IMR-90 (cell line): Measurements from ENCODE around the gene ANGPT4. TPM values are rescaled to one million over a fixed set of nuclear protein-coding genes. Genes with fewer than 3 reads are reported as not detected.
A peak's percentile ranks its signal among the peaks of the same experiment; 100 is the strongest.

ENCODE experiments used
- ATAC-seq: fragments of 200-7000 bp; cut with Tn5 transposase; 2 replicates; pipeline ENCODE4 v1.9.1; 2020; ENCODE audit warnings: low read depth, mild to moderate bottlenecking, moderate library complexity
- BruUV-seq: library from RNA; stranded (reverse); fragments of 400-500 nt; replicated peaks from 2 replicates; lab custom pipeline; 2021; lab: Mats Ljungman, UMichigan
- CTCF ChIA-PET: fragments of 300-600 bp; formaldehyde crosslinking; extraction: SDS; loops from one replicate; lab custom pipeline; 2021; ENCODE audit warnings: antibody characterized with exemption; lab: Yijun Ruan, JAX
- POLR2A ChIA-PET: fragments of 300-600 bp; sonication (Branson Sonifier 250); formaldehyde crosslinking; loops from one replicate; lab custom pipeline; 2022; ENCODE audit warnings: antibody characterized with exemption; ENCODE audit not compliant: unreplicated experiment; lab: Charles Lee
- DNase-seq: peaks from one replicate; pipeline ENCODE4 v3.0.0; 2013
- H2AFZ ChIP-seq: replicated peaks from 2 replicates; pipeline ENCODE3; 2013; ENCODE audit warnings: low read length, mild to moderate bottlenecking; ENCODE audit not compliant: poor library complexity
- H2AK5ac ChIP-seq: 2 replicates; pipeline ENCODE4 v1.6.1; 2013; ENCODE audit warnings: low read depth, low read length, inconsistent platforms
- H2AK9ac ChIP-seq: replicated peaks from 2 replicates; pipeline ENCODE3; 2013; ENCODE audit warnings: mild to moderate bottlenecking, low read depth, low read length, moderate library complexity; ENCODE audit not compliant: poor library complexity
- H2BK120ac ChIP-seq: 2 replicates; pipeline ENCODE4 v1.6.1; 2013; ENCODE audit warnings: low read depth, low read length, inconsistent platforms
- H2BK15ac ChIP-seq: 3 replicates; pipeline ENCODE4 v1.6.1; 2013; ENCODE audit warnings: low read depth, low read length, inconsistent platforms
- H2BK20ac ChIP-seq: 2 replicates; pipeline ENCODE4 v1.6.1; 2013; ENCODE audit warnings: low read depth, mild to moderate bottlenecking, inconsistent platforms, low read length, moderate library complexity
- H2BK5ac ChIP-seq: 2 replicates; pipeline ENCODE4 v1.6.1; 2013; ENCODE audit warnings: mild to moderate bottlenecking, low read depth, low read length, inconsistent platforms; ENCODE audit not compliant: poor library complexity, severe bottlenecking
- H3K14ac ChIP-seq: replicated peaks from 2 replicates; pipeline ENCODE4 v1.6.1; 2013; ENCODE audit warnings: low read depth, low read length, inconsistent platforms
- H3K18ac ChIP-seq: 2 replicates; pipeline ENCODE4 v1.6.1; 2013; ENCODE audit warnings: low read depth, low read length, control low read depth
- H3K23ac ChIP-seq: 2 replicates; pipeline ENCODE4 v1.6.1; 2013; ENCODE audit warnings: low read depth, low read length, inconsistent platforms
- H3K27ac ChIP-seq: 2 replicates; pipeline ENCODE4 v1.5.1; 2013; ENCODE audit warnings: mild to moderate bottlenecking, control low read depth, low read length; ENCODE audit not compliant: insufficient read depth
- H3K27me3 ChIP-seq: 2 replicates; pipeline ENCODE4 v1.6.1; 2013; ENCODE audit warnings: low read length; ENCODE audit not compliant: control insufficient read depth, insufficient read depth
- H3K36me3 ChIP-seq: 2 replicates; pipeline ENCODE4 v1.6.1; 2013; ENCODE audit warnings: low read length, mixed read lengths; ENCODE audit not compliant: control insufficient read depth, insufficient read depth
- H3K4ac ChIP-seq: 2 replicates; pipeline ENCODE4 v1.6.1; 2013; ENCODE audit warnings: low read depth, low read length, inconsistent platforms
- H3K4me1 ChIP-seq: 2 replicates; pipeline ENCODE4 v1.6.1; 2013; ENCODE audit warnings: low read length, mixed read lengths; ENCODE audit not compliant: control insufficient read depth, insufficient read depth
- H3K4me2 ChIP-seq: 2 replicates; pipeline ENCODE4 v1.6.1; 2013; ENCODE audit warnings: low read depth, mild to moderate bottlenecking, control low read depth, low read length, moderate library complexity
- H3K4me3 ChIP-seq: 2 replicates; pipeline ENCODE4 v1.5.1; 2013; ENCODE audit warnings: low read depth, mild to moderate bottlenecking, control low read depth, low read length, moderate library complexity; ENCODE audit not compliant: insufficient read depth
- H3K56ac ChIP-seq: 2 replicates; pipeline ENCODE4 v1.6.1; 2013; ENCODE audit warnings: low read length, inconsistent platforms; ENCODE audit not compliant: insufficient read depth; ENCODE audit errors: extremely low read depth
- H3K79me1 ChIP-seq, 2 experiments: 2 replicates each; pipeline ENCODE4 v1.6.1; 2013; ENCODE audit warnings: low read length in 2 of 2, inconsistent platforms in 1 of 2, low read depth in 1 of 2
- H3K9ac ChIP-seq: 2 replicates; pipeline ENCODE4 v1.6.1; 2013; ENCODE audit warnings: low read depth, low read length, control low read depth
- H3K9me1 ChIP-seq: 2 replicates; pipeline ENCODE4 v1.6.1; 2013; ENCODE audit warnings: low read length, inconsistent platforms; ENCODE audit not compliant: insufficient read depth
- H3K9me3 ChIP-seq: 2 replicates; pipeline ENCODE4 v1.6.1; 2013; ENCODE audit warnings: low read length; ENCODE audit not compliant: control insufficient read depth, insufficient read depth
- H4K20me1 ChIP-seq: 2 replicates; pipeline ENCODE4 v1.6.1; 2013; ENCODE audit warnings: low read length, inconsistent platforms; ENCODE audit not compliant: insufficient read depth
- H4K5ac ChIP-seq: 2 replicates; pipeline ENCODE4 v1.6.1; 2013; ENCODE audit warnings: mild to moderate bottlenecking, low read depth, low read length, control low read depth
- H4K8ac ChIP-seq, 2 experiments: 2 replicates each; pipeline ENCODE4 v1.6.1; 2013; ENCODE audit warnings: low read depth in 2 of 2, low read length in 2 of 2, control low read depth in 1 of 2, inconsistent platforms in 1 of 2
- H4K91ac ChIP-seq: 2 replicates; pipeline ENCODE4 v1.6.1; 2013; ENCODE audit warnings: low read depth, low read length, inconsistent platforms; ENCODE audit not compliant: insufficient read depth
- BHLHE40 ChIP-seq: fragments of 150-350 bp; IDR thresholded peaks from 2 replicates; pipeline ENCODE4 v1.6.1; 2016; ENCODE audit warnings: mild to moderate bottlenecking, low read depth, low read length
- MXI1 ChIP-seq: IDR thresholded peaks from 2 replicates; pipeline ENCODE4 v1.6.1; 2012; ENCODE audit warnings: low read depth, mild to moderate bottlenecking, low read length, moderate library complexity, borderline replicate concordance
- POLR2A ChIP-seq: IDR thresholded peaks from 2 replicates; pipeline ENCODE4 v1.6.1; 2012; ENCODE audit warnings: mild to moderate bottlenecking, low read depth, low read length
- SMC3 ChIP-seq: fragments of 150-350 bp; IDR thresholded peaks from 2 replicates; pipeline ENCODE4 v1.6.1; 2016; ENCODE audit warnings: low read depth, mild to moderate bottlenecking, antibody characterized with exemption, low read length, moderate library complexity
- WGBS, 2 experiments: methylation state at CpG; one replicate each; pipeline versions ENCODE4 v1.1.5 to v1.1.7; 2013; ENCODE audit warnings: missing lambda C conversion rate in 2 of 2; ENCODE audit not compliant: insufficient read length in 1 of 2; ENCODE audit errors: extremely low coverage in 2 of 2; 5-methylcytosine and 5-hydroxymethylcytosine counted together
- dilution Hi-C: fragments of 300-500 bp; cut with HindIII; formaldehyde crosslinking; loops from one replicate; pipeline ENCODE4 v1.14.3; 2018; ENCODE audit warnings: low sequenced_read_pairs; ENCODE audit not compliant: unreplicated experiment
- in situ Hi-C: fragments of 300-500 bp; cut with MboI; formaldehyde crosslinking; loops from 3 replicates; pipeline ENCODE4 v1.14.3; 2019; ENCODE audit warnings: low sequenced_read_pairs, inconsistent platforms, mixed read lengths
- intact Hi-C: fragments of 100-400 bp; cut with micrococcal nuclease; formaldehyde crosslinking; loops from 2 replicates; pipeline ENCODE4 v1.10.0; 2022
- polyA plus RNA-seq, 3 experiments: library from polyadenylated mRNA; depleted of rRNA; stranded (reverse); fragments of >200 nt; gene quantifications; 2 replicates each; pipeline ENCODE4 v1.2.3, GENCODE V29; 2012; ENCODE audit warnings: low replicate concordance in 1 of 3
- total RNA-seq: library from RNA; depleted of rRNA; stranded (reverse); fragments of >200 nt; gene quantifications from 2 replicates; pipeline ENCODE4 v1.2.3, GENCODE V29; 2012

The ANGPT4 gene
- total and polyA plus RNA-seq, 2 of the 4 experiments (the other 2 are of a cell fraction), result not detected

GRCh38 chr20:831956-832355 is 84.2 kb downstream of the ANGPT4 start:
- in situ Hi-C loops, result no loop called here
- Histone ChIP-seq H2AK9ac (no peak overlapping the region), H4K91ac (no peak overlapping the region)

More at GRCh38 chr20:831956-832355, 84.2 kb downstream of the ANGPT4 start:
- no peaks in the 10 kb centered on the region for H4K20me1 ChIP-seq
- no peaks in the 10 kb centered on the region for H3K9me3 ChIP-seq
- no peak for TF ChIP-seq MXI1
- no peak for TF ChIP-seq POLR2A
- TF ChIP-seq SMC3, result no peak
- no peak for TF ChIP-seq BHLHE40
- H3K9ac ChIP-seq, result no peak overlapping the region
- no peak overlapping the region for H4K8ac ChIP-seq
- H3K4me1 ChIP-seq, result peaks cover 10% of the 10 kb centered on the region; the same call in 1 of the 2 replicates
- peak overlapping the region; percentile 24; the same call in 1 of the 2 replicates for H2AK5ac ChIP-seq
- H2AFZ ChIP-seq, result no peak overlapping the region
- no peak overlapping the region for H2BK20ac ChIP-seq
- POLR2A ChIA-PET, result no interaction called here
- CTCF ChIA-PET, result interaction anchor here (0.6 to 1.3 kb wide), 2 partner anchors 12 to 13 kb away, joined by 4 to 7 read pairs; no protein-coding TSS in a partner anchor
- H2BK120ac ChIP-seq, result no peak overlapping the region
- H3K14ac ChIP-seq, result no peak overlapping the region
- H3K27ac ChIP-seq, result no peak overlapping the region
- H3K56ac ChIP-seq, result no peak overlapping the region
- H3K36me3 ChIP-seq, result no peaks in the 10 kb centered on the region
- H3K4me3 ChIP-seq, result no peak overlapping the region
- H2BK15ac ChIP-seq, result no peak overlapping the region
- H3K4ac ChIP-seq, result no peak overlapping the region
- H2BK5ac ChIP-seq, result no peak overlapping the region
- no peak overlapping the region for H4K5ac ChIP-seq
- H3K4me2 ChIP-seq, result no peak overlapping the region
- dilution Hi-C loops, result no loop called here
- no peak overlapping the region for H3K23ac ChIP-seq
- intact Hi-C loops, result loop anchor here (5.0 kb wide), 1 partner anchor 125 kb away; no protein-coding TSS in a partner anchor
- peaks cover 9 to 23% of the 10 kb centered on the region in 2 experiments for H3K79me1 ChIP-seq
- ATAC-seq, result no peak
- peaks cover 7% of the 10 kb centered on the region; the same call in 1 of the 2 replicates for H3K9me1 ChIP-seq
- no peak for DNase-seq
- H3K18ac ChIP-seq, result no peak overlapping the region
- no peaks in the 10 kb centered on the region for H3K27me3 ChIP-seq
- no CpG with 5 or more reads among the region's 3 CpGs for WGBS, 2 experiments
- no TSS peak for BruUV-seq
